T-helper 17 cell (primary cell): Measurements from ENCODE around the gene ZDHHC12. TPM values are rescaled to one million over a fixed set of nuclear protein-coding genes. Genes with fewer than 3 reads are reported as not detected.
"Not testable (repeated sequence)": the region's sequence is repeated elsewhere in the genome, so short reads cannot be mapped to it uniquely, and the experiment has no call there.

Experiments
- ATAC-seq: fragments of 150-1000 bp; cut with Tn5 transposase; 2 replicates; pipeline ENCODE4 v1.10.0; 2021; ENCODE audit warnings: mild to moderate bottlenecking, moderate library complexity
- DNase-seq, 3 donors: peaks; one replicate each; pipeline versions ENCODE4 v3.0.0 to v3.0.0-alpha.2; 2020 to 2021
- H3K9me3 ChIP-seq: one replicate; pipeline ENCODE4 v1.7.0; 2013; ENCODE audit warnings: low read length, mild to moderate bottlenecking; ENCODE audit not compliant: control insufficient read depth, poor library complexity, severe bottlenecking
- H3K27ac Mint-ChIP-seq: one replicate; pipeline ENCODE4 v1.8.0; 2022; ENCODE audit warnings: mild to moderate bottlenecking, moderate library complexity, mixed read lengths
- H3K27me3 Mint-ChIP-seq: one replicate; pipeline ENCODE4 v1.8.0; 2022; ENCODE audit warnings: mixed read lengths
- H3K36me3 Mint-ChIP-seq: one replicate; pipeline ENCODE4 v1.8.0; 2022; ENCODE audit warnings: low read depth, mixed read lengths
- H3K4me1 Mint-ChIP-seq: one replicate; pipeline ENCODE4 v1.8.0; 2022; ENCODE audit warnings: mild to moderate bottlenecking, mixed read lengths
- H3K4me3 Mint-ChIP-seq: one replicate; pipeline ENCODE4 v1.8.0; 2022; ENCODE audit warnings: mild to moderate bottlenecking, moderate library complexity, mixed read lengths
- total RNA-seq, 4 donors: library from RNA in 2 of 4; stranded (reverse) in 2 of 4; gene quantifications; one replicate each; pipeline ENCODE4 v1.2.3 and lab custom pipeline; 2022 to 2026

The ZDHHC12 gene
- total RNA-seq, 2 donors from 2014 or later: 23.5 to 26.9 TPM

GRCh38 chr9:128701227-128701854, 22.6 kb downstream of the ZDHHC12 start:
- no peaks in the 10 kb centered on the region for H3K27me3 Mint-ChIP-seq
- H3K4me1 Mint-ChIP-seq: peaks cover 7% of the 10 kb centered on the region
- DNase-seq: no peak
- H3K27ac Mint-ChIP-seq: no peak overlapping the region
- H3K9me3 ChIP-seq: no peaks in the 10 kb centered on the region
- no peak for ATAC-seq
- no peak overlapping the region for H3K4me3 Mint-ChIP-seq
- H3K36me3 Mint-ChIP-seq: no peaks in the 10 kb centered on the region

DNA sequence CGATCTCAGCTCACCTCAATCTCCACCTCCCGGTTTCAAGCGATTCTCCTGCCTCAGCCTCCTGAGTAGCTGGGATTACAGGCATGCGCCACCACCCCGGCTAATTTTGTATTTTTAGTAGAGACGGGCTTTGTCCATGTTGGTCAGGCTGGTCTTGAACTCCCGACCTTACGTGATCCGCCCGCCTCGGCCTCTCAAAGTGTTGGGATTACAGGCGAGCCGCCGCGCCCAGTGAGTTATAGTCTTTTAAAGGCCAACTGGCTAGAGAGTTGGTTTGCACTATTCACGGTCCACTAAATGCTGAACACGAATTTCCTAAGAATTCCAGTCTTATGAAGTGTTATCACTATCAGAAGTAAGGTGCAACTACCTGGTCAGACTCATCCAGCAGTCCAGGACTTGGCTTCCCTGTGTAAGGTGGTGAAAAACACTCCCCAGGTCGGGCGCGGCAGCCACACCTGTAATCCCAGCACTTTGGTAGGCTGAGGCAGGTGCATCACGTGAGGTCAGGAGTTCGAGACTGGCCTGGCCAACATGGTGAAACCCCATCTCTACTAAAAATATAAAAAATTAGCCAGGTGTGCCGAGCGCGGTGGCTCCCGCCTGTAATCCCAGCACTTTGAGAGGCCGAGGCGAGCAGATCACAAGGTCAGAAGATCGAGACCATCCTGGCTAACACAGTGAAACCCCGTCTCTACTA, 24.7 kb downstream of the ZDHHC12 start:
- not testable (repeated sequence) for H3K9me3 ChIP-seq, H3K36me3 Mint-ChIP-seq, ATAC-seq, H3K4me3 Mint-ChIP-seq, H3K27ac Mint-ChIP-seq, H3K4me1 Mint-ChIP-seq, H3K27me3 Mint-ChIP-seq, DNase-seq

DNA sequence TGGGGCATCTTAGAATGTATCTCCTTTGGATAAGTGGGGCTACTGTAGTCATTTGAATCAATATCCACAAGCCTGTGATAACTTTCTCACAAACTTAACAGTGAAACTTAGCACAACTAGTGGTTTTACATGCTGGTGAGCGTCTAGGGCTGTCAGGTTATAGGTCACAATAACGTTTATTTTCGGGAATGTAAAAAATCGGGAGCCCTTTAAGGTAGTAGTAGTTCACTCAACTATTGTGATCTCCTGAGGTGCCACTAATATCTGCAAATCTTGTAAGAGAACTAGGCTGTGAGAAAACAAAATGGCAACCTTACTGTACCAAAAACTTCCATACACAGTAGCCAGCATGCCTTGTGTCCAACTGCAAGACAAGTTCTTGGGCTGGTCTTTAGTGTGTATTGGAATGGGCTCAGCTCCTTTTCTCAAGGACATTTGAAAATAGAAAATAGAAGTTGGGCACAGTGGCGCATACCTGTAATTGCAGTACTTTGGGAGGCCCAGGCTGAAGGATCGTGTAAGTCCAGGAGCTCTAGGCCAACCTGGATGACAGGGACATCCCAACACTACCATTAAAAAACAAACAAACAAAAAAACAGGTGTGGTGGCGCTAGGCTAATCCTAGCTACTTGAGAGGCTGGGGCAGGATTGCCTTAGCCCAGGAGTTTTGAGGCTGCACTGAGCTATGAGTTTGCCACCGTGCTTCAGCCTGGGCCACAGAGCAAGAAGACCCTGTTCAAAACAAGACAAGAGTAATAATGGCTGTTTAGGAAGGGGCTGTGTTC, 26.8 kb downstream of the ZDHHC12 start:
- no peaks in the 10 kb centered on the region for H3K27me3 Mint-ChIP-seq
- H3K36me3 Mint-ChIP-seq: peaks cover 7% of the 10 kb centered on the region
- H3K27ac Mint-ChIP-seq: no peak overlapping the region
- no peak for ATAC-seq
- H3K9me3 ChIP-seq: no peaks in the 10 kb centered on the region
- no peak for DNase-seq
- H3K4me3 Mint-ChIP-seq: no peak overlapping the region
- peaks cover 11% of the 10 kb centered on the region for H3K4me1 Mint-ChIP-seq

- H3K9me3 ChIP-seq: no peaks in the 10 kb centered on the region
- no peak overlapping the region for H3K4me3 Mint-ChIP-seq
- peak overlapping the region; percentile 91 for H3K27ac Mint-ChIP-seq
- no peaks in the 10 kb centered on the region for H3K27me3 Mint-ChIP-seq
- no peak for ATAC-seq
- peaks cover 22% of the 10 kb centered on the region for H3K4me1 Mint-ChIP-seq
- H3K36me3 Mint-ChIP-seq: peaks cover 9% of the 10 kb centered on the region
- no peak for DNase-seq
Measured at GRCh38 chr9:128694344-128694743, 29.6 kb downstream of the ZDHHC12 start.

GRCh38 chr9:128693738-128694137, 30.2 kb downstream of the ZDHHC12 start:
- H3K27me3 Mint-ChIP-seq, H3K4me3 Mint-ChIP-seq, H3K9me3 ChIP-seq, H3K36me3 Mint-ChIP-seq, DNase-seq, ATAC-seq: not testable (repeated sequence)
- Mint-ChIP-seq H3K27ac (peak overlapping the region; percentile 91), H3K4me1 (peaks cover 22% of the 10 kb centered on the region)

- no peaks in the 10 kb centered on the region for H3K9me3 ChIP-seq
- H3K4me3 Mint-ChIP-seq: peak overlapping the region; percentile 100
- no peak for DNase-seq
- H3K27me3 Mint-ChIP-seq: no peaks in the 10 kb centered on the region
- peak; percentile 16 for ATAC-seq
- H3K27ac Mint-ChIP-seq: peak overlapping the region; percentile 98
- H3K36me3 Mint-ChIP-seq: peaks cover 9% of the 10 kb centered on the region
- peaks cover 35% of the 10 kb centered on the region for H3K4me1 Mint-ChIP-seq
Measured at GRCh38 chr9:128690684-128691034, 33.3 kb downstream of the ZDHHC12 start.

- no peaks in the 10 kb centered on the region for H3K9me3 ChIP-seq
- no peaks in the 10 kb centered on the region for H3K27me3 Mint-ChIP-seq
- H3K36me3 Mint-ChIP-seq: peaks cover 9% of the 10 kb centered on the region
- peak overlapping the region; percentile 98 for H3K27ac Mint-ChIP-seq
- ATAC-seq (peak; percentile 27), DNase-seq (peak in 2 of 3 donors; percentile 57 to 58)
- H3K4me3 Mint-ChIP-seq: peak overlapping the region; percentile 100
- H3K4me1 Mint-ChIP-seq: peaks cover 41% of the 10 kb centered on the region
Measured at GRCh38 chr9:128689820-128690683, 33.9 kb downstream of the ZDHHC12 start.

GRCh38 chr9:128689293-128689774, 34.6 kb downstream of the ZDHHC12 start:
- H3K4me1 Mint-ChIP-seq: peaks cover 48% of the 10 kb centered on the region

GRCh38 chr9:128688501-128689292, 35.2 kb downstream of the ZDHHC12 start, which contains the start of gene SET:
TSS of gene SET (plus strand) at chr9:128689222. CDS start at chr9:128689583, 361 bp downstream.
- ATAC-seq (peak; percentile 83), DNase-seq (peak; percentile 90 to 95 (median 93))
- Mint-ChIP-seq H3K27me3 (no peaks in the 10 kb centered on the region), H3K4me1 (peaks cover 49% of the 10 kb centered on the region), H3K36me3 (peaks cover 7% of the 10 kb centered on the region), H3K4me3 (peak within 1 kb of the TSS; percentile 100), H3K27ac (peak within 1 kb of the TSS; percentile 98)
- no peaks in the 10 kb centered on the region for H3K9me3 ChIP-seq

More at GRCh38 chr9:128689293-128689774, 34.6 kb downstream of the ZDHHC12 start:
- no peaks in the 10 kb centered on the region for H3K27me3 Mint-ChIP-seq
- ATAC-seq: peak; percentile 24
- peak overlapping the region; percentile 87 for H3K4me3 Mint-ChIP-seq
- DNase-seq: peak; percentile 44 to 59 (median 57)
- H3K9me3 ChIP-seq: no peaks in the 10 kb centered on the region
- H3K36me3 Mint-ChIP-seq: peaks cover 9% of the 10 kb centered on the region
- H3K27ac Mint-ChIP-seq: no peak overlapping the region

DNA sequence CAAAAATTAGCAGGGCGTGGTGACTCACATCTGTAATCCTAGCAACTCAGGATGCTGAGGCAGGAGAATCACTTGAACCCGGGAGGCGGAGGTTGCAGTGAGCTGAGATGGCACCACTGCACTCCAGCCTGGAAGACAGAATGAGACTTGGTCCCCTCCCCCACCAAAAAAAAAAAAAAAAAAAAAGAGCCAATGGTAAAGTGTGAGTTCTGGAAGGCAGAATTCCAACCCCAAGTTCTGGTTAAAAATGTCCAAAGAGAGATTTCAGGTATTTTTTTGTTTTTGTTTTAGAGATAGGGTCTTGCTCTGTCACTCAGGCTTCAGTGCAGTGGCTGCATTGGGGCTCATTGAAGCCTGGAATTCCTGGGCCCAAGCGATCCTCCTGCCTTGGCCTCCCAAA, 36.5 kb downstream of the ZDHHC12 start:
- H3K36me3 Mint-ChIP-seq: peaks cover 2% of the 10 kb centered on the region
- peaks cover 48% of the 10 kb centered on the region for H3K4me1 Mint-ChIP-seq
- ATAC-seq (no peak), DNase-seq (no peak)
- no peaks in the 10 kb centered on the region for H3K27me3 Mint-ChIP-seq
- no peaks in the 10 kb centered on the region for H3K9me3 ChIP-seq
- H3K4me3 Mint-ChIP-seq: no peak overlapping the region
- peak overlapping the region; percentile 98 for H3K27ac Mint-ChIP-seq

GRCh38 chr9:128685636-128686489, 38.1 kb downstream of the ZDHHC12 start:
- DNase-seq (no peak), ATAC-seq (no peak)
- peaks cover 43% of the 10 kb centered on the region for H3K4me1 Mint-ChIP-seq
- H3K27ac Mint-ChIP-seq: peak overlapping the region; percentile 98
- no peaks in the 10 kb centered on the region for H3K9me3 ChIP-seq
- H3K4me3 Mint-ChIP-seq: peak overlapping the region; percentile 100
- no peaks in the 10 kb centered on the region for H3K27me3 Mint-ChIP-seq
- peaks cover 2% of the 10 kb centered on the region for H3K36me3 Mint-ChIP-seq
